ENCODE measurements around the gene HEATR9.

- no peak for TF ChIP-seq SP1 (IDR thresholded peaks at IDR 0.05)
- no peak for TF ChIP-seq CTCF (IDR thresholded peaks at IDR 0.05; ENCODE audit: low read depth, low read length, missing input control)
- TF ChIP-seq TAF1 (conservative IDR thresholded peaks at IDR 0.05) = no peak
- no peak for TF ChIP-seq HNF4G (IDR thresholded peaks at IDR 0.05)
- TF ChIP-seq REST (IDR thresholded peaks at IDR 0.05) = no peak
- no peak for TF ChIP-seq JUND (IDR thresholded peaks at IDR 0.05)
- TF ChIP-seq EGR1 (IDR thresholded peaks at IDR 0.05; ENCODE audit: low read depth in 2 of 2) = no peak
- no peak for TF ChIP-seq ZBTB33 (IDR thresholded peaks at IDR 0.05)
- TF ChIP-seq YY1 (IDR thresholded peaks at IDR 0.05) = no peak
- TF ChIP-seq ATF3 (IDR thresholded peaks at IDR 0.05) = no peak
- no peak for TF ChIP-seq RAD21 (IDR thresholded peaks at IDR 0.05)
- TF ChIP-seq MAX (IDR thresholded peaks at IDR 0.05) = no peak
Measured at GRCh38 chr17:35846055-35846809, 22.5 kb downstream of the HEATR9 start.
